Stimulated activated naive CD4-positive, alpha-beta T cell (primary cell): ENCODE measurements around the gene ARRDC5.
"Not testable (repeated sequence)": the region's sequence is repeated elsewhere in the genome, so short reads cannot be mapped to it uniquely, and the experiment has no call there.

Source experiments
- DNase-seq, 6 experiments: peaks; one replicate each; lab custom pipeline; 2025; lab: John Stamatoyannopoulos, UW

ARRDC5 gene

DNA sequence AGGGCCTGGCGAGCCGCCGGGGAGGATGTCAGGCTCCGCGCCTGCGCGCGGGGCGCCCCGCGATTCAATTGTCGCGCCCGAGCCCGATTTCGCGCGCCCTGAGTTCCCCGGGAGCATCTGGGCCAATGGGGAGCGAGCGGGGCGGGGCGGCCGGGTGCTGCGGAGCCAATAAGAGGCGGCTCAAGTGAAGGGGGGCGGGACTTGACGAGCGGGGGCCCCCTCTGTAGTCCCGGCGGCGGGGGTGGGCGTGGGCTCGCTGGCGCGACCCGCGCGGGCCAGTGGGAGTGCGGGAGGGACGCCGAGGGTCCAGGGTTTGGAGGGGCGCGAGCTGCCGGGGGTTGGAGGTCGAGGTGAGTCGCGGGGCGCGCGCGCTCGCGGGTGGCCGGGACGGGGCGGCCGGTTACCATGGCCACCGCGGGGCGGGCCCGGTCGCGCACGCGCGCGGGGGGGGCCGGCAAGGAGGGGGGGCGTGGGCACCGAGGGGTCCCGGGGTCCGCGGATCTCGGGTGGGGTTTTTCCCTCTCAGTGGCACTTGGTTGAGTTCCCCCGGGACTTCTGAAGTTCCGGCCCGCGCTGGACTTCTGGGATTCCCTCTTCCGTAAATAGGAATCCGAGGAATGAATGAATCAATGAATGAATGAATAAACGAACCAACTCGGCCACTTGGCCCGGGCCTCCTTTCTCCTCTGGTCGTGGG, 7.3 kb upstream of the ARRDC5 start:
- DNase-seq, result peak; percentile 87 to 93 (median 91)

DNA sequence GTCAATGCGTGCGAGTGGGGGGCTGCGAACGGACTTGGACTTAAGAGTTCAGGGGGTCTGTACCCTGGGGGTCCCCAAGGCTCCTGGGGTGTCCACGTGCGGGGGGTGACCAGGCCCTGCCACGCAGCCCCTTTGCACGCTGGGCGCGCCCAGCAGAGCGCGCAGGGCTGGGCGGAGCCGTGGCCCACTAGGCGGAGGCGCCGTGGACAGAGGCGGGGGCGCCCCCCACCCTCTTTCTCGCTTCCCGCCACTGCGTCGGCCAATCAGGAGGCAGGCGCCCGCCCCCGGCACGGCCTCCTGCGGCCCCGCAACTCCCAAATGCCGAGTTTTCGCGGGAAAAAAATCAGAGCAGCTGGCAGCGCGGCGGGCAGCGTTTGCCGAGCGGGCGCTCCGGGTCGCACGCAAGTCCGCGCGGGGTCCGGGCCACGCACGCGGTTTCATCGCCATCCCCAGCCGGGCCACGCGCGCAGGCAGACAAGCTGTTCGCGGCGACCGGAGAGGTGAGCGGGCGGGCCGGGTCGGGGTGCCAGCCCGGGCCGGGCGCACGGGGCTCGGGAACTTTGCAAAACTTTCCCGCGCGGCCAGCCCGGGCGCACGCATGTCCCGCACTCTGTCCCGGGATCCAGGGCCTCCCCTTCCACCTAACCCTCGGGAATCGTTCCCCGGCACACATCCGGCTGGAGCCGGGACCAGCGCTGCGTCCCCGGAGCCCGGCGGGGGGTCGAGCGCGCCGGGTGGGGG, 6.6 kb upstream of the ARRDC5 start, which contains the start of gene UHRF1:
TSS of gene UHRF1 (plus strand) at position 346 of the 741 bp plus-strand sequence. CDS start 1,385 bp downstream, outside the sequence.
- no peak for DNase-seq

DNA sequence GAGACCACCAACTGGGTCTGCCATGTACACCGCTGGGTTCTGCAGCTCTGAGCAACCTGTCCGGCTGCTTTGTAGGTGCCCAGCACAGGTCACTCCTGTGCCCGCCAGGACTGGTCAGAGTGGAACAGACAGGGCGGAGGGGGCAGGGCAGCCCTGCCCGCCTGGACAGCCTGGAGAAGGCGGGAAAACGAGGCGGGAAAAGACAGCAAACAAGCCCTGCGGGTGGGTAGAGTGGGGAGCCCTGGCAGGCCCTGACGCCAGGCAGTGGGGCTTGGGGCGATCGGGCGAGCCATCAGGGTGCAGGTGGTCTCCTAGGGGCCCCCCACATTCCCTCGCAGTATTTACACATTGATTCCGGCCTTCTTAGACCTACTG, 6.1 kb upstream of the ARRDC5 start:
- DNase-seq, result no peak

DNA sequence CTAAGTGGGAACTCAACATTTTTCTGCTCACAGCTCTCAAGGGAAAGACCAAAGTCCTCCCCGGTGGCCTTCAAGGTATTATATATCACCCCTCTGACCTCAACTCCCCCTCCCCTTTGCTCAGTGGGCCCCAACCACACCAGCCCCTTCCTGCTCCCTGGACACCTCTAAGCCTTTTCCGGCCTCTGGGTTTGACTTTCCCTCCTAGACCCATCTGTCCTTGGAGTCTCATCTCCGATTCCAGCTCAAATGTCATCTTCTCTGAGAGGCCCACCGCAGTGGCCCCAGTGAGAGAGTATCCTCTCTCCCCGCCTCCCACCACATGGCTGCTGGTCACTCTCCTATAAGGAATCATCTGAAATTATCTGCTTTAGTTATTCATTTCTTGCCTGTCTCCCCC, 5.7 kb upstream of the ARRDC5 start:
- DNase-seq, result no peak

DNA sequence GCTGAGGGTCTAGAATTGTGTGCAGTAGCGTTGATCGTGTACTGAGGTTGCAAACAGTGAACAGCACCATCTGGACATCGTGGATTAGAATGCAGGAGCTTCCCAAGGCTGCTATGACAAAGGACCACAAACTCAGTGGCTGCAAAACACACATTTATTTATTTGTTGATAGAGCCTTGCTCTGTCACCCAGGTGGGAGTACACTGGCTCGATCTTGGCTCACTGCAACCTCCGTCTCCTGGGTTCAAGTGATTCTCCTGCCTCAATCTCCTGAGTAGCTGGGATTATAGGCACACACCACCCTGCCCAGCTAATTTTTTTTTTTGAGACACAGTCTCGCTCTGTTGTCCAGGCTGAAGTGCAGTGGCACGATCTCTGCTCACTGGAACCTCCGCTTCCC, 4.3 kb upstream of the ARRDC5 start:
- DNase-seq, result no peak

- no peak for DNase-seq
Measured at GRCh38 chr19:4904481-4904880, 1.8 kb upstream of the ARRDC5 start.

- DNase-seq, result not testable (repeated sequence)
Measured at GRCh38 chr19:4900879-4901278, 1.8 kb downstream of the ARRDC5 start.

- no peak for DNase-seq
Measured at GRCh38 chr19:4897146-4897545, 5.5 kb downstream of the ARRDC5 start.

- DNase-seq, result no peak
Measured at GRCh38 chr19:4896372-4896771, 6.3 kb downstream of the ARRDC5 start.

GRCh38 chr19:4892962-4893361, 9.7 kb downstream of the ARRDC5 start:
- not testable (repeated sequence) for DNase-seq

- no peak for DNase-seq
Measured at GRCh38 chr19:4891066-4891465, 11.6 kb downstream of the ARRDC5 start.

DNA sequence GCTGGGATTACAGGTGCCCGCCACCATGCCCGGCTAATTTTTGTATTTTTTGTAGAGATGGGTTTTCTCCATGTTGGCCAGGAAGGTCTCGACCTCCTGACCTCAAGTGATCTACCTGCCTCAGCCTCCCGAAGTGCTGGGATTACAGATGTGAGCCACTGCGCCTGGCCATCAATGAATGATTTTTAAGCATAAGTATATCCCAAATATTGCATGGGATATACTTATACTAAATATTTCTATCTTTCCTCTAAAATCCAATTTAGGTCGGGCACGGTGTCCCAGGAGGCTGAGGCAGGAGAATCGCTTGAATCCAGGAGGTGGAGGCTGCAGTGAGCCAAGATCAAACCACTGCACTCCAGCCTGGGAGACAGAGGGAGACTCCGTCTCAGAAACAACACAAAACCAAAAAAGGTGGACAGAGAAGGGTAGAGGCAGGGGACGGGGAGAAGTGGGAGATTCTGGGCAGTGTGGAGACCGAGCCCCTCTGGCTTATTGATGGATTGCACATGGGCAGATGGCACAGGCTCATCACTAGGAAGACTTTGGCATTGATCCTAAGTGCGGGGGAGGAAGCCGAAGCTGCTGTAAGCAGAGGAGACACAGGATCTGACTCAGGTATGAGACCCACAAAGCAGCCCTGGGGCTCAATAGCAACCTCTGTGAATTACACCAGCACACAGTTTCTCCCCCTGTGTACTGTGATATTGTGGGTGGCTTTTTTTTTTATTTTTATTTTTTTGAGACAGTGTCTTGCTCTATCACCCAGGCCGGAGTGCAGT, 13.5 kb downstream of the ARRDC5 start:
- DNase-seq, result no peak

GRCh38 chr19:4887803-4888202, 14.9 kb downstream of the ARRDC5 start:
- DNase-seq, result not testable (repeated sequence)

DNA sequence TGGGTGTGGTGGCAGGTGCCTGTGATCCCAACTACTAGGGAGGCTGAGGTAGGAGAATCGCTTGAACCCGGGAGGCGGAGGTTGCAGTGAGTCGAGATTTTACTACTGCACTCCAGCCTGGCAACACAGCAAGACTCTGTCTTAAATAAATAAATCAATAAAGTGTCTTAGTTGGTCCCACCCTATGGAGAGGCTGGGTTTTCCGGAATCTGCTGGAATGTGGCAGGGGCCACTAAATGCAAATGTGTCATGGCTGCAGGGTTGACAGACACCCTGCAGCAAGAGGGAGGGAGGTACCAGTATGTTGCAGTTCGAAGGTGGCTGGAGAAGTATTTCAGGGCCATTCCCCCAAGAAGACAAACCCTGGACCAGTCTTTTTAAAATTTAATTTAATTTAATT, 17.7 kb downstream of the ARRDC5 start:
- not testable (repeated sequence) for DNase-seq

DNA sequence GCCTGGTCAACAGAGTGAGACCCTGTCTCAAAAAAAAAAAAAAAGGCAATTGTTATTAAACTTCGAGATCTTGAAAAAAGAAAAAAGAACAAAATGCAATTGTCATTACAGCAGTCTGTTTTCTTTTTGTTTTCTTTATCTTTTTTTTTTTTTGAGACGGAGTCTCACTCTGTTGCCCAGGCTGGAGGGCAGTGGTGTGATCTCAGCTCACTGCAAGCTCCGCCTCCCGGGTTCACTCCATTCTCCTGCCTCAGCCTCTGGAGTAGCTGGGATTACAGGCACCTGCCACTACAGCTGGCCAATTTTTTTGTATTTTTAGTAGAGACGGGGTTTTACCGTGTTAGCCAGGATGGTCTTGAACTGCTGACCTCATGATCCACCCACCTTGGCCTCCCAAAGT, 19.8 kb downstream of the ARRDC5 start:
- DNase-seq, result not testable (repeated sequence)

GRCh38 chr19:4879041-4879440, 23.7 kb downstream of the ARRDC5 start:
- DNase-seq, result no peak

DNA sequence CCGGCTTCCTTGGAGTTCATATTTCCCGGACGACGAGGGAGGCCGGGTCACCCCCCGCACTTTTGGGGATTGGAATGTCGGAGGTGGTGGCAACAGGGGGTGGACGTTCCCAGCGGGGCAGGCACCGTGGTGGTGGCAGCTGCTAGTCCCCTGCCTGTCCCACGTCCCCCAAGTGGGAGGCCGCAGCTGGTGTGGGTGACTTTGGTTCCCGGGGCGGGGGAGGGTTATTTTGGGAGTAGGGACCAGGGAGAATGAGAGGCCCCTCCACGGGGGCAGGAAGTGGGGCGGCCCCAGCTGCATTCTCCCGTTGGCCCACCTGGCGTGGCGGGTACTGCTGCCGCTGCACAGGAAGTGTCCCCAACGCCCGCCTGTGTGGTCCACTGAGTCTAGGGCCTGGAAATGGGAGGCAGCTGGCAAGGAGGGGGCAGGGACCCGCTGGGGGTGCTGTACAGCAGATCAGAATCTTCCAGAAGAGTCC, 24.2 kb downstream of the ARRDC5 start:
- peak in 1 of 6 experiments; percentile 8 for DNase-seq

DNA sequence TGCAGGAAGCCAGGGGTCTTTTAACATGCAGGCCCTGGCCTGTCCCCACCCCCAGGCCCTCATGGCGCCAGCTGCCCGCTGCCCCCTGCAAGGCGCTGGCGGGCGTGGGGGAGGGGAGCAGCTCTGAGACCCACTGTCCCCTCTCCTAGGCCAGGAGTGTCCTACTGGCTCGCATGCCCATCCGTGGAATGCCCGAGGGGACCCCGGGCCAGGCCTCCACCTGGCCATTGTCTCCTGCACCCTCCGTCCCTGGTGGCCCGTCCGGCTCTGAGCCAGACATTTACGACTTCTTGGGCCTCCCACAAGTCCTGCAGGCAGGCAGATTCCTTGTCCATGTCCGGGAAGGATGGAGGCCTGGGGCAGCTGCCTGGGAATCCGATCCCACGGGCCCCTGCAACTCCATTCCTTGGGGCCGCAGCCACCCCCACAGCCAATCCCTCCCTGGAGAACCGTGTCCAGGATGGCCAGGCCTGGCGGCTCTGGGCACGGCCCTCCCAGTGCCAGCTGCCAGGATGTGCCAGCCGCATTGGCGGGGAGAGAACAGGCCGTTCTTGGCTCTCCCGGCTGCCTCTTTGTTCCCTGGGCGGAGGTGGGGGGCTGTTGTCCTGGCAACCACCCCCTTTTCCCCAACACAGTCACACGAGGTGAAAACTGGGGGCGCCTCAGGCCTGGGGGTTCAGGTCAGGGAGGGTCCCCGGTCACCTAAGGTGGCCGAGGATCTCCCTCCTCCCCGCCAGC, 24.8 kb downstream of the ARRDC5 start:
- DNase-seq, result no peak

DNA sequence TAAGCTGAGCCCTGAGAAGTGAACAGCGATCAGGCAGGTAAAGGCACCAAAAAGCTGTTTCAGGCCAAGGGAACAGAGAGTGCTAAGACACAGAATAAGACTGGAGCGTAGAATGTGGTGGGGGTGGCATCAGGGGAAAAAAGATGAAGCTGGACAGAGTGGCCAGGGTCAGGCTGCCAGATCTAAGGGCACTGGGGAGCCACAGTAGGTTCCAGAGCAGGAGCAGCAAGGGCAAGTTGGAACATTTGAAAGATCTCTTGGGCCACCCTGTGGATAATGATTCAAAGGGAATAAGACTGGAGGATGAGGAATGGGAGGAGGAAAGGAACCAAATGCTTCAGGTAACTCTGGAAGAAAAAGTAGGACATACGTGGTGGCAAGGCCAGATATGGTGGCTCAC, 28.8 kb downstream of the ARRDC5 start:
- DNase-seq, result no peak

DNA sequence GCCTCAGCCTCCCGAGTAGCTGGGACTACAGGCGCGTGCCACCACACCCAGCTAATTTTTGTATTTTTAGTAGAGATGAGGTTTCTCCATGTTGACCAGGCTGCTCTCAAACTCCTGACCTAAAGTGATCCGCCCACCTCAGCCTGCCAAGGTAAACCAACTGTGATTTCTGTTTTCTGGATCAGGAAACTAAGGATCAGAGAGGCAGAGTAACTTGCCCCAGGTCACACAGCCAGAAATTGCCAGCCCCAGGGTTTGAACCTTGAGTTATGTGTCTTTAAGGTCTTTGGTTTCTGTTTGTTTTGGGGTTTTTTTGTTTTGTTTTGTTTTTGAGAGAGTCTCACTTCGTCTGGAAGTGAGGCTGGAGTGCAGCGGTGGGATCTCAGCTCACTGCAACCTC, 31.0 kb downstream of the ARRDC5 start:
- DNase-seq, result no peak

- DNase-seq, result no peak
Measured at GRCh38 chr19:4870025-4870700, 32.5 kb downstream of the ARRDC5 start.
